Stomach (tissue), 4 donors: ENCODE data around the gene KIRREL3.

ENCODE experiments used
- CTCF ChIP-seq, 7 experiments: fragments of 450-650 bp in 4 of 7; fragments of 200-600 bp in 3 of 7; sonication (generic) in 3 of 7; IDR thresholded peaks; one replicate each; pipeline ENCODE4 v1.5.1; 2016 to 2019; ENCODE audit warnings: antibody characterized with exemption in 7 of 7, control low read depth in 2 of 7, mild to moderate bottlenecking in 1 of 7
- POLR2A ChIP-seq, 4 donors: fragments of 450-650 bp; IDR thresholded peaks; one replicate each; pipeline ENCODE4 v1.6.1; 2016; ENCODE audit warnings: antibody characterized with exemption in 4 of 4, control low read depth in 2 of 4, mild to moderate bottlenecking in 1 of 4, moderate library complexity in 1 of 4

GRCh38 chr11:126603486-126603885 lies 397.1 kb downstream of the KIRREL3 start:
- TF ChIP-seq POLR2A (IDR thresholded peaks at IDR 0.05) (no peak), CTCF (IDR thresholded peaks at IDR 0.05) (no peak)
